A172 (cell line): ENCODE results near the gene PATL1. TPM values are rescaled to one million over a fixed set of nuclear protein-coding genes. Genes with fewer than 3 reads are reported as not detected.

Experiments used
- DNase-seq: peaks from one replicate; pipeline ENCODE4 v3.0.0-alpha.2; 2015; ENCODE audit warnings: low spot score
- total RNA-seq: library from RNA; depleted of rRNA; stranded (reverse); fragments of >200 nt; shearing (Covaris generic); gene quantifications from 2 replicates; pipeline ENCODE4 v1.2.3, GENCODE V29; 2014; rRNA removed

The PATL1 gene
- total RNA-seq, 1 experiment from 2014 or later: 20.3 TPM

- DNase-seq: peak; percentile 2
Measured at GRCh38 chr11:59614277-59615119, 54.3 kb downstream of the PATL1 start.

- no peak for DNase-seq
Measured at GRCh38 chr11:59611570-59612565, 57.0 kb downstream of the PATL1 start.

GRCh38 chr11:59610289-59610688 is 58.5 kb downstream of the PATL1 start:
- DNase-seq: no peak

GRCh38 chr11:59607703-59608454 is 61.0 kb downstream of the PATL1 start:
- DNase-seq: no peak

GRCh38 chr11:59602432-59602831 is 66.4 kb downstream of the PATL1 start:
- no peak for DNase-seq

DNA sequence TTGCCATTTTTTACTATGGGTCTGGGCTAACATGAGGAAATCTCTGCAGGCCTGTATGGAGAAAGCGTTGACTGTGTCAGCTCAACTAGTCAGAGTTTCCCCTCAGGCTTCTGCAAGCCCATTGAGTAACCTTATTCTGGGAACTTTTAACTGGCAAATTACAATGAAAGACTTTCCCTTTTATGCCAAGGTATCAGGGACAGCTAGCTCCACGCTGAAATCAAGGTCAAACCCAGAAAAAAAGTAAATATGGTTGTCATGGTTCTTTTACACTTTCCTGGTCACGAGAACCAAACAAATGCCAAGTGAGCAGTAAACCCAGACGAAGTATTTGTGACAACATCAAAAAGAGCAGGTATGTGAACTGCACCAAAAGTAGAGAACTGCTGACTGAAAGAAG is 67.0 kb downstream of the PATL1 start:
- no peak for DNase-seq

GRCh38 chr11:59600636-59601035 is 68.2 kb downstream of the PATL1 start:
- DNase-seq: no peak

GRCh38 chr11:59600234-59600633 is 68.6 kb downstream of the PATL1 start:
- no peak for DNase-seq

DNA sequence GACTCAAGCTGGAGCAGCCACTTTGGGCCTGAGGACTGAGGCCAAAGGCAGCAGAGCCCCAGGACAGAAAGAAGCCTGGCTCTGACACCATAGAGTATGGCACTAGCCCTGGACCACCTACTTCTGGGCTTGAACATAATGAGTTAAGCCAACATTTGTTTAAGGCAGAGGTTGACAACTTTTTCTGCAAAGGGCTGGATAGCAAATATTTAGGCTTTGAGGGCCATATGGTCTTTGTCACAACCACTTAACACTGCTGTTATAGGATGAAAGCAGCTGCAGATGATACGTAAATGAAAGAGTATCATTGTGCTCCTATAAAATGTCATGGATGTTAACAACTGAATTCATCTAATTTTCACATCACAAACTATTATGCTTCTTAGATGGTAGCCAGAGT is 69.9 kb downstream of the PATL1 start:
- no peak for DNase-seq

Other genes starting within 250 kb of the PATL1 start
- gene OR5A2, start 242.6 kb downstream of the PATL1 start, total RNA-seq: not detected in 2 replicates
- not detected in 2 replicates for gene OR5A1, start 232.6 kb downstream of the PATL1 start, total RNA-seq
- not detected in 2 replicates for gene OR4D6, start 212.1 kb downstream of the PATL1 start, total RNA-seq
- not detected in 2 replicates for gene OR4D10, start 195.7 kb downstream of the PATL1 start, total RNA-seq
- gene OR4D11, start 165.5 kb downstream of the PATL1 start, total RNA-seq: not detected in 2 replicates
- gene OR4D9, start 157.5 kb downstream of the PATL1 start, total RNA-seq: not detected in 2 replicates
- gene OSBP, start 53.3 kb downstream of the PATL1 start, total RNA-seq: 16.6 and 16.7 TPM in 2 replicates
- not detected in 2 replicates for gene OR10V1, start 44.8 kb upstream of the PATL1 start, total RNA-seq
- 53.2 and 70.0 TPM in 2 replicates for gene STX3, start 86.3 kb upstream of the PATL1 start, total RNA-seq
- gene MRPL16, start 141.7 kb upstream of the PATL1 start, total RNA-seq: 58.4 and 66.5 TPM in 2 replicates
- not detected in 2 replicates for gene CBLIF, start 176.5 kb upstream of the PATL1 start, total RNA-seq
- 0.12 TPM in 1 of 2 replicates, not detected in the other for gene TCN1, start 197.4 kb upstream of the PATL1 start, total RNA-seq
- not detected in 2 replicates for gene OOSP3, start 209.7 kb upstream of the PATL1 start, total RNA-seq